DMS 273 treated with DMSO at 0.1 percent for 48 hours (cell line): ENCODE results near the gene TGFBR3.
"Not testable (repeated sequence)": the region's sequence is repeated elsewhere in the genome, so short reads cannot be mapped to it uniquely, and the experiment has no call there.

Source experiments
- DNase-seq: peaks from one replicate; lab custom pipeline; 2025; lab: John Stamatoyannopoulos, UW

Gene TGFBR3

GRCh38 chr1:91883470-91883869 lies 2.5 kb downstream of the TGFBR3 start:
- DNase-seq: no peak

- no peak for DNase-seq
These were observed 4.7 kb downstream of the TGFBR3 start for GRCh38 chr1:91881280-91881679.

DNA sequence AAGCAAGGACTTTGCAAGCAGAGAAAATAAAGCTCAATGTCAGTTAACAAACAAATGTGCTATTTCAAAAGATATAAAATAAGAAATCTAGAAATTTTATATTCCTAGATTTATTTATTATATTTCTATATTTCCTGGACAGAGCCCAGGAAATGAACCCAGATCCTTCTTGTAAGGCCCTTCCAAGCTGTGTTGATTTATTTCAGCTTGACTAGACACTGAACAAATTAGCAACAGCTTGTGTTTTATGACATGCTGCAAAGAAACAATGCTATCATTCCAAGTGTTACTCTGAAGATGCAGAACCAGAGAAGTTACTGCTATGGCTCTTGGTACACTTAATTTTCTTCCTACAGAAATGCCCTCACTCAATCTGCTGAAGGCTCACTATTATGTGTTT lies 6.2 kb downstream of the TGFBR3 start:
- no peak for DNase-seq

DNA sequence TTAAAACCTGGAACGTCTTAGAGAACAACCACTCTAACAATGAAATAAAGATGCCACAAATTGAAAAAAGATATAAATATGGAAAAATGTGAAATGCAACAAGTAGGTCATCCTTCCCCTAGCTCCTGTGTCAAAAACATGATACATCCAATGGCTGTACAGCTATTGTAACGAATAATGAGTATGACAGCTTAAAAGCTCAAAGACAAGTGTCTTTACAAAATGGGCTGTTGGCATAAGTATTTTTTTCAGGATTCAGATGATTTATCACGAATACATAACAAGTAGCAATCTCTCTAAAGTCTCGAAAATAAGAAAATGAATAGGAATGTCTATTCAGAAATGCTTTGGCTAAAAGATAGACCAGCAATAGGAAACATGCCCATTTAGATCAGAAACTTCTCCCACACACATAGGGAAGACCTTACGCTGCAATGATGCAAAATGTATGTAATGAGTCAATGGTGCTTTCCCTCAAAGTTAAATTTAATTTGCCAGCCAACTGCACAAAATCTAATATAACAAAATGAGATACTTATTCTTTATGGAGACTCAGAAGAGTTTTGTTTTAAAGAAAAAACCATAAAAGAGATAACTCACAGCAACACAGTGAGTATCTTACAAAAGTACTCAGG lies 8.3 kb downstream of the TGFBR3 start:
- no peak for DNase-seq

GRCh38 chr1:91876781-91877573 lies 9.0 kb downstream of the TGFBR3 start:
- no peak for DNase-seq

GRCh38 chr1:91876040-91876470 lies 9.9 kb downstream of the TGFBR3 start:
- DNase-seq: no peak

- DNase-seq: no peak
These were observed 11.8 kb downstream of the TGFBR3 start for GRCh38 chr1:91874167-91874566.

DNA sequence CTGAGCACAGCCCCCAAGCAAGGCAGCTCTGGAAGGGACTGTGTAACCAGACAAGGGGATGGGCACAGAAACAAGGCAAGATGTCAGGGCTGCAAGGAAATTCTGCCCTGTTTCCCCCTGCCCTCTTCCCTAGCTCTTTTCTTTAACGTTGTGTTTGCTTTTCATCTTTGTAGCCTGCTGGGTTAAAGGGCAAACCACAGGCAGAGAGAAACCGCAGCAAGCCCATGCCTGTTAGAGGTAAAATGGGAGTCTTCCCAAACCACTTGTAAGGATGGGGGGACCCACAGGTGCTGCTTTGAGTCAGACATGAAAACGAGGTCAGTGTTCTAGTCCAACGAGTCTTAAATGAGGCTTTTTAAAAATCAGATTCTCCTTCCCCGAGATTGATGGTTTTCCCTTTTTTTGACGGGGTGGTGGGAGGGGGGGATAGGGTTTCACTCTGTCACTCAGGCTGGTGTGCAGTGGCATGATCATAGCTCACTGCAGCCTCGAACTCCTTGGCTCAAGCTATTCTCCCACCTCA lies 13.3 kb downstream of the TGFBR3 start:
- DNase-seq: no peak

DNA sequence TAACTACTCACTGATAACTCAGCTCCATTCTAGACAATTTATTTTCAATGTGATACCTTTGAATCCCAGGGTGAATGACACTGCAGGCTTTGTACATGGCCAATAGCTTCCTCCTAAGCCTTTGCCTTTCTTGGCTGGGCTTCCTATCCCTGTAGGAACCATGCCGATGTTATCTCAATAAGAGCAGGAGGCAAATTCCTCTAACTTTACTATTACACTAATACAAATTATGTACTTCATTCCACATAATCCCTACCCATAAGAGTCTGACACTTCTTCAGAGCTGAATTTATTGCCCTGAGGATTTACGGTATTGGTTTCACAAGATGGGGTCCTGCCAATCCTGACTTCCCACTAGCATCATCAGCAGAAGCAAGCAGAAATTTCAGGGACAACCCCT lies 14.0 kb downstream of the TGFBR3 start:
- no peak for DNase-seq

GRCh38 chr1:91870322-91870721 lies 15.6 kb downstream of the TGFBR3 start:
- DNase-seq: no peak

DNA sequence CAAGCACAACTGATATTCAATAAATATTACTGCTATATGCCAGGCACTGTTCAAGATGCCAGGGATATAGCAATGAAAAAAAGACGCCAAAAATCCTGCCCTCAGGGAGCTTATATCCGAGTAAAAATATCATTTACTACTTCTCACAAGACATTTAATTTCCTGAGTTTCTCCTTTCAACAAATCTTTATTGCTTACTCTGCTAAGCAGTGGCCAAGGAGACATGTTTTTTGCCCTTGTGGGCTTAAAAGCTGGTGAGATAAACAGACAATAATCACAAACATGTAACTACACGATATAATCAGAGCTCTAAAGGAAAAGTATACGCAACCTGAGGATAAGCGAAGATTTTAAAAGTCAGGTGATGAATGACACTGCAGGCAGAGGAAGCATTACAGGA lies 19.5 kb downstream of the TGFBR3 start:
- DNase-seq: no peak

- no peak for DNase-seq
These were observed 21.8 kb downstream of the TGFBR3 start for GRCh38 chr1:91864017-91864700.

GRCh38 chr1:91863498-91863897 lies 22.5 kb downstream of the TGFBR3 start:
- DNase-seq: no peak

- no peak for DNase-seq
These were observed 23.8 kb downstream of the TGFBR3 start for GRCh38 chr1:91862120-91862519.

- DNase-seq: no peak
These were observed 28.3 kb downstream of the TGFBR3 start for GRCh38 chr1:91857557-91858239.

DNA sequence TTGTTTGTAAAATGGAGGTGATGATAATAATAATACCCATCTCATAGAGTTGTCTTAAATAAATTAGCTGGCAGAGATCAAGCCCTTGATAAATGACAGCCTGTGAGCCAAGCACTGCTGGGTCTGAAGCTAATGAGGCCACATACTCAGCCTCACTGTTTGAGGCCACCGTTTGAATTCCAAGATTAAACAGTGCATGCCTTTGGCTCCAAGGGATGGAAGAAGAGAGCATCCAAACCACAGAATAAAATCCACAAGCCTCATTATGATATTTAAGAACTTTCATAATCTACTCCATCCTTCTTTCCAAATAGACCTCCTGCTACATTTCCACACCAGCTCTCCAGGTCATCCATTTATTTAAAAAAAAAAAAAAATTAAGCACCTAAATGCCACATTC lies 29.0 kb downstream of the TGFBR3 start:
- DNase-seq: no peak

DNA sequence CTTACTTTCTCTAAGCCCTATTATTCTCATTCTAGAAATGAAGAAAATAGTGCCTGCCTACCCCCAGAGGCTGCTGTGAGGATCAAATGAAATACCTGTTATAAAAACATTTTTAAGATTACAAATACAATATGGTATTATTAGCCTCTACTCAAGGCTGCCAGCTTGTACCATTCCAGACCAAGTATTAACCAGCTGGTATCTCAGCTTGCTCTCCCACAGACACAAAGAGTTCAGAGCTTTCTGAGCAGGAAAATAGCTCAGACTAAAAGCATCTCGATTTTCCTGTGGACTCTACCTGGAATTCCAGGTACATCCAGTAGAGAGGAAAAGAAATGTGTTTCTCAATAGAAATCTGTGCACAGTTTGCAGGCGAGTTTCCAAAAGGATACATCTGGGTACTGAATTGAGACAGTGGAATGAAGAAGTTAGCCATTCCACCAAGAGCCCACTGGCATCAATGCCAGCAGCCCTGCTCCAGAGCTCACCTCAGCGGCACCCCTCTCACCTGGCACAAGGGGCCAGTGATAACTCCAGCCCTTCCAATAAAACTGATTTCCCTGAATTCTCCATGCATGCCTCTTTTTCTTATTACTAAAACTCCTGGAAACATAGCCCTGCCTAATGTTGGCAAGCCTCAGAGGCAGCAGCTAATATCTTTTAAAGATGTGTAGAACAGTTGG lies 31.0 kb downstream of the TGFBR3 start:
- DNase-seq: no peak

DNA sequence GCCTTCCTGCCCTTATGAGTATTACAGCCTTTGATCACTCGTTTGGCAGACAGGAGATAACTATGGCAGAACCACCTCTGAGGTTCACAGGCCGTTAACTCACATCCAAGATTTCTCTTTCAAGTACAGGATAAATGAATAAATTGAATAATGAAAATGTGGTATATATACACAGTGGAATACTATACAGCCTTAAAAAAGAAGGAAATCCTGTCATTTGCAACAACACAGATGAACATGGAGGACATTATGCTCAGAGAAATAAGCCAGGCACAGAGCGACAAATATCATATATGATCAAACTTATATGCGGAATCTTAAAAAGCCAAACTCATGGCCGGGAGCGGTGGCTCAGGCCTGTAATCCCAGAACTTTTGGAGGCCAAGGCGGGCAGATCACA lies 32.6 kb downstream of the TGFBR3 start:
- DNase-seq: no peak

DNA sequence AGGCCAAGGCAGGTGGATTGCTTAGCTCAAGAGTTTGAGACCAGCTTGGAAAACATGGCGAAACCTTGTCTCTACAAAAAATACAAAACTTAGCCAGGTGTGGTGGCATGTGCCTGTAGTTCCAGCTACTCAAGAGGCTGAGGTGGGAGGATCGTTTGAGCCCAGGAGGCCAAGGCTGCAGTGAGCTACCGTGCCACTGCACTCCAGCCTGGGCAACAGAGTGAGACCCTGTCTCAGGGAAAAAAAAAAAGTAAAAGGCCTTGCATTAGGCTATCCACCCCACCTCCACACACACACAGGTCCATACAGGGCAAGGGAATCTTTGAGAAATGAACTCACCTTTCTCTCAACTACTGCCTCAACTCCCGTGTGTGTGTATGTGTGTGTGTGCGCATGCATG lies 33.9 kb downstream of the TGFBR3 start:
- DNase-seq: not testable (repeated sequence)

- DNase-seq: peak; percentile 53
These were observed 34.6 kb downstream of the TGFBR3 start for GRCh38 chr1:91851130-91852010.

DNA sequence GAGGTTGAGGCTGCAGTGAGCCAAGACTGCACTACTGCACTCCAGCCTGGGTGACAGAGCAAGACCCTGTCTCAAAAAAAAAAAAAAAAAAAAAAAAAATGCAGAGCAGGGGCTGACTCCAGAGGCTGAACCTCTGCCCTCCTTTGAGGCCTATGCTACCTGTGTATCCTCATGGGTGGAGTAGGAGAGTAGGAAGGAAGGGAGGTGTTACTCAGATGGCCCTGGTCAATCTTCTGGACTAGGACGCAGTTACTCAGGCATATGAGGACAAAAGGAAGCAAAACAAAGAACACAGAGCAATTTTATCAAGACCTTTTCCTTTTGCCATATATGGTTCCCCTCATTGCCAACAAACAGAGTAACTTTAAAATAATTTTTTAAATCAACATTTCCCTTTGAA lies 35.2 kb downstream of the TGFBR3 start:
- DNase-seq: no peak
